Heart left ventricle (tissue), 13 donors: Measurements from ENCODE around the gene TPST1.

Source experiments
- POLR2A ChIP-seq, 2 donors: fragments of 450-650 bp; IDR thresholded peaks; one replicate each; pipeline ENCODE4 v1.6.1; 2017; ENCODE audit warnings: antibody characterized with exemption in 2 of 2, mild to moderate bottlenecking in 2 of 2, moderate library complexity in 2 of 2
- TF ChIP-seq, protein P1 (sequence below), 12 donors: fragments of 200-600 bp; sonication (generic) in 4 of 12; IDR thresholded peaks; one replicate each; pipeline versions ENCODE4 v1.5.0 to v1.8.0; 2018 to 2022; ENCODE audit warnings: antibody characterized with exemption in 12 of 12, mild to moderate bottlenecking in 5 of 12
- donor health status: ischemic (EF 13 %, LVEDD 7.1; RV severe dilation, severe dysfunction).
- donor health status: DM: no; HTN: yes; CAD: no.
- donor health status: DM: no; HTN: no; CAD: no.
- donor health status: ischemic (EF 25% LVEDD 6.9; RV normal size, moderate dysfunction).
- donor health status: ischemic (EF 25% LVEDD 5.7; RV mildly dilated, moderate dysfunction).
- donor health status: ischemic (EF 35%, LVEDD 5.7; RV mildly dilated, moderate dysfunction).
- donor health status: nonischemic (EF 11% LVEDD 7.7; RV severe dilation, severe dysfunction).
- donor health status: DM: yes; HTN: yes; CAD: no.
- donor health status: PGD.
- donor health status: ischemic (EF 29% LVEDD 5.4; RV normal size, mild dysfunction).
- donor health status: nonischemic (EF 23%, LVEDD 6.1; RV moderate dilation, normal function).

DNA sequence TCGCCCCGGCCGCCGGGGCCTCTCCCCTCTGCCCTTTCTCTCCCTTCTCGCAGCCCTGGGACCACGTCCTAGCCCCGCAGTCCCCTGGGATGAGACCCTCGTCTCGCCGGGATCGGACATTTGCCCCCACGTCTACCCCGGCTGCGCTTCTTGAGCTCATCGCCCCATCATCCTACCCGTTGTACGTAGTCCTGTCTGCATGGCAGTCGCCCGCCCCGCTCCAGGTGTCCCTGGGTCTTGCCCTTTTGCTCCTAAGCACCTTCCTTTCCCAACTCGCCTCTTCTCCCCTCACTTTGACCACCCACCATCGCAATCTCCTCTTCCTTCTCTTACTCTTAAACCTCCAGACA, 582 bp downstream of the TPST1 start:
- TF ChIP-seq POLR2A (IDR thresholded peaks at IDR 0.05) = no peak
- TF ChIP-seq, protein P1, sequence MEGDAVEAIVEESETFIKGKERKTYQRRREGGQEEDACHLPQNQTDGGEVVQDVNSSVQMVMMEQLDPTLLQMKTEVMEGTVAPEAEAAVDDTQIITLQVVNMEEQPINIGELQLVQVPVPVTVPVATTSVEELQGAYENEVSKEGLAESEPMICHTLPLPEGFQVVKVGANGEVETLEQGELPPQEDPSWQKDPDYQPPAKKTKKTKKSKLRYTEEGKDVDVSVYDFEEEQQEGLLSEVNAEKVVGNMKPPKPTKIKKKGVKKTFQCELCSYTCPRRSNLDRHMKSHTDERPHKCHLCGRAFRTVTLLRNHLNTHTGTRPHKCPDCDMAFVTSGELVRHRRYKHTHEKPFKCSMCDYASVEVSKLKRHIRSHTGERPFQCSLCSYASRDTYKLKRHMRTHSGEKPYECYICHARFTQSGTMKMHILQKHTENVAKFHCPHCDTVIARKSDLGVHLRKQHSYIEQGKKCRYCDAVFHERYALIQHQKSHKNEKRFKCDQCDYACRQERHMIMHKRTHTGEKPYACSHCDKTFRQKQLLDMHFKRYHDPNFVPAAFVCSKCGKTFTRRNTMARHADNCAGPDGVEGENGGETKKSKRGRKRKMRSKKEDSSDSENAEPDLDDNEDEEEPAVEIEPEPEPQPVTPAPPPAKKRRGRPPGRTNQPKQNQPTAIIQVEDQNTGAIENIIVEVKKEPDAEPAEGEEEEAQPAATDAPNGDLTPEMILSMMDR (IDR thresholded peaks at IDR 0.05) = no peak
